Measurements from ENCODE around the gene ARAP1. TPM values are rescaled to one million over a fixed set of nuclear protein-coding genes. Genes with fewer than 3 reads are reported as not detected.

Gene ARAP1
- total RNA-seq, 4 donors from 2014 or later = 53.8 to 126 (median 88.8) TPM

GRCh38 chr11:72673284-72673942, 78.8 kb downstream of the ARAP1 start:
- Histone ChIP-seq H3K9me3 (no peaks in the 10 kb centered on the region), H3K27ac (no peak overlapping the region), H3K27me3 (peaks cover 76% of the 10 kb centered on the region), H3K4me3 (no peak overlapping the region), H3K4me1 (peaks cover 7% of the 10 kb centered on the region), H3K36me3 (no peaks in the 10 kb centered on the region)
- WGBS = 32% methylated on average over 12 of the region's 12 CpGs
- TF ChIP-seq POLR2AphosphoS5 (IDR thresholded peaks at IDR 0.05) (no peak), CTCF (IDR thresholded peaks at IDR 0.05) (no peak), EP300 (IDR thresholded peaks at IDR 0.05) (no peak), POLR2A (IDR thresholded peaks at IDR 0.05) (no peak)
- DNase-seq (ENCODE audit: low spot score in 2 of 2) = no peak

- Histone ChIP-seq H3K9me3 (no peaks in the 10 kb centered on the region), H3K27ac (no peak overlapping the region), H3K4me1 (peaks cover 7% of the 10 kb centered on the region), H3K36me3 (no peaks in the 10 kb centered on the region), H3K4me3 (no peak overlapping the region), H3K27me3 (peaks cover 74% of the 10 kb centered on the region)
- WGBS = 64% methylated on average over 4 of the region's 4 CpGs
- no peak for DNase-seq (ENCODE audit: low spot score in 2 of 2)
- TF ChIP-seq CTCF (IDR thresholded peaks at IDR 0.05) (no peak), EP300 (IDR thresholded peaks at IDR 0.05) (no peak), POLR2A (IDR thresholded peaks at IDR 0.05) (no peak), POLR2AphosphoS5 (IDR thresholded peaks at IDR 0.05) (no peak)
Observed at GRCh38 chr11:72672597-72673238, 79.5 kb downstream of the ARAP1 start.

- TF ChIP-seq EP300 (IDR thresholded peaks at IDR 0.05) (no peak), POLR2A (IDR thresholded peaks at IDR 0.05) (no peak), POLR2AphosphoS5 (IDR thresholded peaks at IDR 0.05) (no peak), CTCF (IDR thresholded peaks at IDR 0.05) (no peak)
- no peaks in the 10 kb centered on the region for H3K36me3 ChIP-seq
- WGBS = 63% methylated on average over 8 of the region's 8 CpGs
- no peaks in the 10 kb centered on the region for H3K9me3 ChIP-seq
- H3K27ac ChIP-seq = no peak overlapping the region
- peaks cover 61% of the 10 kb centered on the region for H3K27me3 ChIP-seq
- no peak overlapping the region for H3K4me3 ChIP-seq
- no peak for DNase-seq (ENCODE audit: low spot score in 2 of 2)
- H3K4me1 ChIP-seq = no peaks in the 10 kb centered on the region
Observed at GRCh38 chr11:72671152-72672099, 80.8 kb downstream of the ARAP1 start.

- 69% methylated on average over 4 of the region's 4 CpGs for WGBS
- TF ChIP-seq POLR2AphosphoS5 (IDR thresholded peaks at IDR 0.05) = no peak
- no peak for TF ChIP-seq EP300 (IDR thresholded peaks at IDR 0.05)
- TF ChIP-seq CTCF (IDR thresholded peaks at IDR 0.05) = no peak
- no peak for TF ChIP-seq POLR2A (IDR thresholded peaks at IDR 0.05)
Observed at GRCh38 chr11:72670041-72670440, 82.2 kb downstream of the ARAP1 start.

More at GRCh38 chr11:72670041-72670440, 82.2 kb downstream of the ARAP1 start:
- H3K9me3 ChIP-seq = no peaks in the 10 kb centered on the region
- H3K36me3 ChIP-seq = no peaks in the 10 kb centered on the region
- no peak overlapping the region for H3K27ac ChIP-seq
- no peak overlapping the region for H3K4me3 ChIP-seq
- peaks cover 50% of the 10 kb centered on the region for H3K27me3 ChIP-seq
- DNase-seq (ENCODE audit: low spot score in 2 of 2) = no peak
- H3K4me1 ChIP-seq = no peaks in the 10 kb centered on the region

Data from suprapubic skin (tissue), 4 donors.